Nephron progenitor cell (in vitro differentiated cells): ENCODE results near the gene PHKA1.

Experiments
- DNase-seq: peaks from one replicate; pipeline ENCODE4 v3.0.0; 2021
- H3K27ac Mint-ChIP-seq: 2 replicates; pipeline ENCODE4 v1.8.0; 2021; ENCODE audit warnings: mild to moderate bottlenecking, moderate library complexity, mixed read lengths
- H3K27me3 Mint-ChIP-seq: 2 replicates; pipeline ENCODE4 v1.8.0; 2021; ENCODE audit warnings: mild to moderate bottlenecking, low read depth, mixed read lengths; ENCODE audit not compliant: poor library complexity
- H3K36me3 Mint-ChIP-seq: 2 replicates; pipeline ENCODE4 v1.8.0; 2021; ENCODE audit warnings: low read depth, mixed read lengths
- H3K4me1 Mint-ChIP-seq: 2 replicates; pipeline ENCODE4 v1.8.0; 2021; ENCODE audit warnings: mixed read lengths
- H3K4me3 Mint-ChIP-seq: 2 replicates; pipeline ENCODE4 v1.8.0; 2021; ENCODE audit warnings: mild to moderate bottlenecking, moderate library complexity, mixed read lengths
- H3K9me3 Mint-ChIP-seq: 2 replicates; pipeline ENCODE4 v1.8.0; 2021; ENCODE audit warnings: mild to moderate bottlenecking, moderate library complexity, mixed read lengths
- TF ChIP-seq, protein P1 (sequence below): fragments of 200-600 bp; sonication (generic); IDR thresholded peaks from 2 replicates; pipeline ENCODE4 v1.5.0; 2021; ENCODE audit warnings: antibody characterized with exemption

Gene PHKA1

DNA sequence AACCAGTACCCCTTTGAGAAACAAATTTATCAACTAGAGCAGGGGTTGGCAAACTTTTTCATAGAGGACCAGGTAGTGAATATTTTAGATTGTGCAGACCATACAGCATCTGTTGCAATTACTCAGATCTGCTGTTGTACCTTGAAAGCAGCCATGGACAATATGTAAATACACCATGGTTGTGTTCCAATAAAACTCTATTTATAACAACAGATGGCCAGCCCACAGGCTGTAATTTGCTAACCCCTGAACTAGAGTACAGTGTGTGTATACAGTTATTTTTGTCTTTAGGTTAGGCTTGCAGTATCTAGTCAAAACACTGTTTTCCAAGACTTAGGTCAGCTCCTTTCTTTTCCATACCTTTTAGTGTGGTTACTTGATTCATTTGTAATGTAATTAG lies 54.4 kb downstream of the PHKA1 start:
- Mint-ChIP-seq H3K4me3 (no peak overlapping the region), H3K27ac (no peak overlapping the region), H3K9me3 (peaks cover 36% of the 10 kb centered on the region), H3K4me1 (no peaks in the 10 kb centered on the region), H3K27me3 (no peaks in the 10 kb centered on the region), H3K36me3 (peaks cover 41% of the 10 kb centered on the region)
- no peak for DNase-seq
- TF ChIP-seq, protein P1, sequence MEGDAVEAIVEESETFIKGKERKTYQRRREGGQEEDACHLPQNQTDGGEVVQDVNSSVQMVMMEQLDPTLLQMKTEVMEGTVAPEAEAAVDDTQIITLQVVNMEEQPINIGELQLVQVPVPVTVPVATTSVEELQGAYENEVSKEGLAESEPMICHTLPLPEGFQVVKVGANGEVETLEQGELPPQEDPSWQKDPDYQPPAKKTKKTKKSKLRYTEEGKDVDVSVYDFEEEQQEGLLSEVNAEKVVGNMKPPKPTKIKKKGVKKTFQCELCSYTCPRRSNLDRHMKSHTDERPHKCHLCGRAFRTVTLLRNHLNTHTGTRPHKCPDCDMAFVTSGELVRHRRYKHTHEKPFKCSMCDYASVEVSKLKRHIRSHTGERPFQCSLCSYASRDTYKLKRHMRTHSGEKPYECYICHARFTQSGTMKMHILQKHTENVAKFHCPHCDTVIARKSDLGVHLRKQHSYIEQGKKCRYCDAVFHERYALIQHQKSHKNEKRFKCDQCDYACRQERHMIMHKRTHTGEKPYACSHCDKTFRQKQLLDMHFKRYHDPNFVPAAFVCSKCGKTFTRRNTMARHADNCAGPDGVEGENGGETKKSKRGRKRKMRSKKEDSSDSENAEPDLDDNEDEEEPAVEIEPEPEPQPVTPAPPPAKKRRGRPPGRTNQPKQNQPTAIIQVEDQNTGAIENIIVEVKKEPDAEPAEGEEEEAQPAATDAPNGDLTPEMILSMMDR = no peak

DNA sequence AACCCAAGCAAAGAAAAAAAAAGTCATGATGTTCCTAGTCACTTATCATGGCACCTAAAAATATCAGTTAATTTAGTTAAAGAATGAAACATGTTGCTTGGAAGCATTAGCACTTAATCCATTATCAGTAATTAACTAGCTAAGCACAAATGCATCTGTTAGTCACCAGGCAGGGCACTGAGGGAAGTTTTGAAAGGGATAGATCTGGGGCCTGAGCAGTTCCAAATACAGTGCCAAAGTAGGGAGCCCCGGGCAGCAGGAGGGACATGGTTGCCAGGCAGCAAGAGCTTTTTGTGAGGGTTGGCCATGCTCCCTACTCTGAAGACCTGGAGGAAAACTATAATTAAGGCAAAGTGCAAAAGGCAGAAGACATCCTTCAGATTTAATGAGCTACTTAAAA lies 62.0 kb downstream of the PHKA1 start:
- no peak overlapping the region for H3K4me3 Mint-ChIP-seq
- no peaks in the 10 kb centered on the region for H3K4me1 Mint-ChIP-seq
- TF ChIP-seq, protein P1 = no peak
- H3K27me3 Mint-ChIP-seq = no peaks in the 10 kb centered on the region
- H3K27ac Mint-ChIP-seq = no peak overlapping the region
- peaks cover 37% of the 10 kb centered on the region for H3K36me3 Mint-ChIP-seq
- H3K9me3 Mint-ChIP-seq = peaks cover 21% of the 10 kb centered on the region
- no peak for DNase-seq

DNA sequence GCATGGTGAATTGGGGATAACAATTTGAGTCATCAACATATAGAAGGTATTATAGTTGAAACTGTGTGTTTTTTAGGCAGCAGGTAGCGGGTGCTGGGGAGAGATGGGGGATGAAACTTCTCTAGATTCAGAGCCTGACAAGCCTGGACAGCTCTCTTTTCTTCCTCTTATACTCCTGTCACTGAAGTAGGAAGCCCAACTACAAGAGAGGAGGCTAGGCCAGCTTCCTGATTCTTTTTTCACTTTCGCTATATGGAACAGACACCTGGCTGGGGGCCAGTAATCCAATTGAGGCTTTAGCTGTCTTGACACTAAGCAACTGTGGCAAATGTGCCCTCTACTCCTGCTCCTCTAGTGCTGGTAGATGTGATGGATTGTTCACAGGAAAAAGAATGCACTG lies 69.2 kb downstream of the PHKA1 start:
- H3K9me3 Mint-ChIP-seq = peaks cover 12% of the 10 kb centered on the region
- no peaks in the 10 kb centered on the region for H3K4me1 Mint-ChIP-seq
- DNase-seq = no peak
- peaks cover 17% of the 10 kb centered on the region for H3K36me3 Mint-ChIP-seq
- H3K27me3 Mint-ChIP-seq = no peaks in the 10 kb centered on the region
- no peak overlapping the region for H3K27ac Mint-ChIP-seq
- no peak overlapping the region for H3K4me3 Mint-ChIP-seq
- TF ChIP-seq, protein P1 = no peak

DNA sequence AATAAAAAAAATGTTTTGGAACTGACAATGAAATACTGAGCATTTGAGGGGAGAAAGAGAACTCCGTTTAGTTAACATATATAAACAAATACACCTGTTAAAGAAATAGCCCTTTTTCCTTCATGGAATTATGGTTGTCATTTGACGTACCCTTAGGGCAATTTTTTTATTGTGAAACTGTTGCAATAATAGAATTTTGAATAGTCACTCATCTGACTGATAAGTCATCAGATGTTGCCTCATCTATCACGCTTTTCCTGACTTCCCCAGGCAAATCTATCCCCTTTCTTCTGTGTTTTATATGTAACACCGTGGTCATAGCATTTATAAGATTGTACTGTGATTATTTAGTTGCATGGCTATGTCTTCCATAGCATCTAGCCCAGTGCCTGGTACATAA lies 72.5 kb downstream of the PHKA1 start:
- Mint-ChIP-seq H3K9me3 (peaks cover 20% of the 10 kb centered on the region), H3K4me3 (no peak overlapping the region), H3K36me3 (peaks cover 13% of the 10 kb centered on the region), H3K27ac (no peak overlapping the region), H3K27me3 (no peaks in the 10 kb centered on the region), H3K4me1 (no peaks in the 10 kb centered on the region)
- DNase-seq = no peak
- TF ChIP-seq, protein P1 = no peak

DNA sequence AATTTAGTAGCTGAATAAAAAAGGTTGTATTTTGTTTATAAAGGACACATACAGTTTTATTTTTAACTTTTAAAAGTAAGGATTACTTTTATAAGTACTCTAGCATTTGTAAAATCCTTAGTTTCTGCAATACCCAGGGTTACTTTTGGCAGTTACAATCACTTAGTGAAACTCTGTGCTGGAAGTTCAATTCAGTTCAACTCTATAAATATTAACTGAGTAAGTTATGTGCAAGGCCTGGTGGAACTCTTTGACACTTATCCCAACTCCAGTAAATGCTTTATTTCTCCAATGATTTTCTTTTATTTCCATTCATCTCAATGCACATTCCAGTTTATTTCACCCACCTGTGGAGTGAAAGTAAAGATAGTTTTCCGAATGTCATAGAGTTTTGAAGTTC lies 78.2 kb downstream of the PHKA1 start:
- Mint-ChIP-seq H3K4me3 (no peak overlapping the region), H3K27ac (no peak overlapping the region), H3K9me3 (peaks cover 13% of the 10 kb centered on the region)

DNA sequence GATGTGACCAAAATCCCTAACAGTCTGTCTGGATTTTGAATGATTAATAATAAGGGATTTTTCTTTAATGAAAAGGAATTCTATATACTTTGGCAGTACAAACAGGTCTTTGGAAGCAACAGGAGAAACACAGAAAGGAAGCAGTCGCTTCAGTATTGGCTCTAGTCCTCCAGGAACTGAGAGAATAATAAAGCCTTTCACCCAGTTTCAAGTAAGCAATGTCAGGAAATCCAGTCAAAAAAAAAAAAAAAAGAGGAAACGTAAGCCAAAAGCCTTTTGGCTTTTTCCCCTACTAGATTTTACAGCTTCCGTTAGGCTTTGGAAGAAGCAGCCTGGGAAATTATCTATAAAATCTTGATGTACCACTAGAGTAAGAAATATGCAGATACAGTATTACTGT lies 79.8 kb downstream of the PHKA1 start:
- TF ChIP-seq, protein P1 = no peak
- H3K4me3 Mint-ChIP-seq = no peak overlapping the region
- H3K27me3 Mint-ChIP-seq = no peaks in the 10 kb centered on the region
- H3K9me3 Mint-ChIP-seq = peaks cover 18% of the 10 kb centered on the region
- peaks cover 33% of the 10 kb centered on the region for H3K36me3 Mint-ChIP-seq
- H3K27ac Mint-ChIP-seq = no peak overlapping the region
- no peaks in the 10 kb centered on the region for H3K4me1 Mint-ChIP-seq
- DNase-seq = no peak

More for the DNA sequence above, 78.2 kb downstream of the PHKA1 start:
- no peak for DNase-seq
- H3K36me3 Mint-ChIP-seq = peaks cover 19% of the 10 kb centered on the region
- no peaks in the 10 kb centered on the region for H3K4me1 Mint-ChIP-seq
- H3K27me3 Mint-ChIP-seq = no peaks in the 10 kb centered on the region
- TF ChIP-seq, protein P1 = no peak
